IMR-90 (cell line): ENCODE results near the gene MTAP. TPM values are rescaled to one million over a fixed set of nuclear protein-coding genes. Genes with fewer than 3 reads are reported as not detected.

ENCODE experiments used
- ATAC-seq: fragments of 200-7000 bp; cut with Tn5 transposase; 2 replicates; pipeline ENCODE4 v1.9.1; 2020; ENCODE audit warnings: low read depth, mild to moderate bottlenecking, moderate library complexity
- BruUV-seq: library from RNA; stranded (reverse); fragments of 400-500 nt; replicated peaks from 2 replicates; lab custom pipeline; 2021; lab: Mats Ljungman, UMichigan
- CTCF ChIA-PET: fragments of 300-600 bp; formaldehyde crosslinking; extraction: SDS; loops from one replicate; lab custom pipeline; 2021; ENCODE audit warnings: antibody characterized with exemption; lab: Yijun Ruan, JAX
- POLR2A ChIA-PET: fragments of 300-600 bp; sonication (Branson Sonifier 250); formaldehyde crosslinking; loops from one replicate; lab custom pipeline; 2022; ENCODE audit warnings: antibody characterized with exemption; ENCODE audit not compliant: unreplicated experiment; lab: Charles Lee
- DNase-seq: peaks from one replicate; pipeline ENCODE4 v3.0.0; 2013
- H2AFZ ChIP-seq: replicated peaks from 2 replicates; pipeline ENCODE3; 2013; ENCODE audit warnings: low read length, mild to moderate bottlenecking; ENCODE audit not compliant: poor library complexity
- H2AK5ac ChIP-seq: 2 replicates; pipeline ENCODE4 v1.6.1; 2013; ENCODE audit warnings: low read depth, low read length, inconsistent platforms
- H2AK9ac ChIP-seq: replicated peaks from 2 replicates; pipeline ENCODE3; 2013; ENCODE audit warnings: mild to moderate bottlenecking, low read depth, low read length, moderate library complexity; ENCODE audit not compliant: poor library complexity
- H2BK120ac ChIP-seq: 2 replicates; pipeline ENCODE4 v1.6.1; 2013; ENCODE audit warnings: low read depth, low read length, inconsistent platforms
- H2BK15ac ChIP-seq: 3 replicates; pipeline ENCODE4 v1.6.1; 2013; ENCODE audit warnings: low read depth, low read length, inconsistent platforms
- H2BK20ac ChIP-seq: 2 replicates; pipeline ENCODE4 v1.6.1; 2013; ENCODE audit warnings: low read depth, mild to moderate bottlenecking, inconsistent platforms, low read length, moderate library complexity
- H2BK5ac ChIP-seq: 2 replicates; pipeline ENCODE4 v1.6.1; 2013; ENCODE audit warnings: mild to moderate bottlenecking, low read depth, low read length, inconsistent platforms; ENCODE audit not compliant: poor library complexity, severe bottlenecking
- H3K14ac ChIP-seq: replicated peaks from 2 replicates; pipeline ENCODE4 v1.6.1; 2013; ENCODE audit warnings: low read depth, low read length, inconsistent platforms
- H3K18ac ChIP-seq: 2 replicates; pipeline ENCODE4 v1.6.1; 2013; ENCODE audit warnings: low read depth, low read length, control low read depth
- H3K23ac ChIP-seq: 2 replicates; pipeline ENCODE4 v1.6.1; 2013; ENCODE audit warnings: low read depth, low read length, inconsistent platforms
- H3K27ac ChIP-seq: 2 replicates; pipeline ENCODE4 v1.5.1; 2013; ENCODE audit warnings: mild to moderate bottlenecking, control low read depth, low read length; ENCODE audit not compliant: insufficient read depth
- H3K27me3 ChIP-seq: 2 replicates; pipeline ENCODE4 v1.6.1; 2013; ENCODE audit warnings: low read length; ENCODE audit not compliant: control insufficient read depth, insufficient read depth
- H3K36me3 ChIP-seq: 2 replicates; pipeline ENCODE4 v1.6.1; 2013; ENCODE audit warnings: low read length, mixed read lengths; ENCODE audit not compliant: control insufficient read depth, insufficient read depth
- H3K4ac ChIP-seq: 2 replicates; pipeline ENCODE4 v1.6.1; 2013; ENCODE audit warnings: low read depth, low read length, inconsistent platforms
- H3K4me1 ChIP-seq: 2 replicates; pipeline ENCODE4 v1.6.1; 2013; ENCODE audit warnings: low read length, mixed read lengths; ENCODE audit not compliant: control insufficient read depth, insufficient read depth
- H3K4me2 ChIP-seq: 2 replicates; pipeline ENCODE4 v1.6.1; 2013; ENCODE audit warnings: low read depth, mild to moderate bottlenecking, control low read depth, low read length, moderate library complexity
- H3K4me3 ChIP-seq: 2 replicates; pipeline ENCODE4 v1.5.1; 2013; ENCODE audit warnings: low read depth, mild to moderate bottlenecking, control low read depth, low read length, moderate library complexity; ENCODE audit not compliant: insufficient read depth
- H3K56ac ChIP-seq: 2 replicates; pipeline ENCODE4 v1.6.1; 2013; ENCODE audit warnings: low read length, inconsistent platforms; ENCODE audit not compliant: insufficient read depth; ENCODE audit errors: extremely low read depth
- H3K79me1 ChIP-seq, 2 experiments: 2 replicates each; pipeline ENCODE4 v1.6.1; 2013; ENCODE audit warnings: low read length in 2 of 2, inconsistent platforms in 1 of 2, low read depth in 1 of 2
- H3K9ac ChIP-seq: 2 replicates; pipeline ENCODE4 v1.6.1; 2013; ENCODE audit warnings: low read depth, low read length, control low read depth
- H3K9me1 ChIP-seq: 2 replicates; pipeline ENCODE4 v1.6.1; 2013; ENCODE audit warnings: low read length, inconsistent platforms; ENCODE audit not compliant: insufficient read depth
- H3K9me3 ChIP-seq: 2 replicates; pipeline ENCODE4 v1.6.1; 2013; ENCODE audit warnings: low read length; ENCODE audit not compliant: control insufficient read depth, insufficient read depth
- H4K20me1 ChIP-seq: 2 replicates; pipeline ENCODE4 v1.6.1; 2013; ENCODE audit warnings: low read length, inconsistent platforms; ENCODE audit not compliant: insufficient read depth
- H4K5ac ChIP-seq: 2 replicates; pipeline ENCODE4 v1.6.1; 2013; ENCODE audit warnings: mild to moderate bottlenecking, low read depth, low read length, control low read depth
- H4K8ac ChIP-seq, 2 experiments: 2 replicates each; pipeline ENCODE4 v1.6.1; 2013; ENCODE audit warnings: low read depth in 2 of 2, low read length in 2 of 2, control low read depth in 1 of 2, inconsistent platforms in 1 of 2
- H4K91ac ChIP-seq: 2 replicates; pipeline ENCODE4 v1.6.1; 2013; ENCODE audit warnings: low read depth, low read length, inconsistent platforms; ENCODE audit not compliant: insufficient read depth
- CEBPB ChIP-seq: IDR thresholded peaks from 2 replicates; pipeline ENCODE4 v1.6.1; 2012; ENCODE audit warnings: low read depth, low read length, improper control_type of control experiment
- CHD1 ChIP-seq: IDR thresholded peaks from 2 replicates; pipeline ENCODE4 v1.6.1; 2012; ENCODE audit warnings: low read depth, low read length, improper control_type of control experiment
- CTCF ChIP-seq: conservative IDR thresholded peaks from 2 replicates; pipeline ENCODE4 v1.5.1; 2012; ENCODE audit warnings: mild to moderate bottlenecking, low read depth, low read length, improper control_type of control experiment
- FOS ChIP-seq: fragments of 150-350 bp; IDR thresholded peaks from 2 replicates; pipeline ENCODE4 v1.6.1; 2016; ENCODE audit warnings: low read depth, low read length
- MXI1 ChIP-seq: IDR thresholded peaks from 2 replicates; pipeline ENCODE4 v1.6.1; 2012; ENCODE audit warnings: low read depth, mild to moderate bottlenecking, low read length, moderate library complexity, borderline replicate concordance
- RAD21 ChIP-seq: IDR thresholded peaks from 2 replicates; pipeline ENCODE4 v1.6.1; 2012; ENCODE audit warnings: low read length, improper control_type of control experiment
- RCOR1 ChIP-seq: IDR thresholded peaks from 2 replicates; pipeline ENCODE4 v1.6.1; 2012; ENCODE audit warnings: mild to moderate bottlenecking, low read length, improper control_type of control experiment; ENCODE audit not compliant: insufficient replicate concordance
- RFX5 ChIP-seq: IDR thresholded peaks from 2 replicates; pipeline ENCODE4 v1.8.0; 2012; ENCODE audit warnings: low read depth, mild to moderate bottlenecking, low read length, moderate library complexity
- SMC3 ChIP-seq: fragments of 150-350 bp; IDR thresholded peaks from 2 replicates; pipeline ENCODE4 v1.6.1; 2016; ENCODE audit warnings: low read depth, mild to moderate bottlenecking, antibody characterized with exemption, low read length, moderate library complexity
- USF2 ChIP-seq: fragments of 150-350 bp; IDR thresholded peaks from 2 replicates; pipeline ENCODE4 v1.6.1; 2017; ENCODE audit warnings: mild to moderate bottlenecking, antibody characterized with exemption, low read length, low read depth
- WGBS, 2 experiments: methylation state at CpG; one replicate each; pipeline versions ENCODE4 v1.1.5 to v1.1.7; 2013; ENCODE audit warnings: missing lambda C conversion rate in 2 of 2; ENCODE audit not compliant: insufficient read length in 1 of 2; ENCODE audit errors: extremely low coverage in 2 of 2; 5-methylcytosine and 5-hydroxymethylcytosine counted together
- dilution Hi-C: fragments of 300-500 bp; cut with HindIII; formaldehyde crosslinking; loops from one replicate; pipeline ENCODE4 v1.14.3; 2018; ENCODE audit warnings: low sequenced_read_pairs; ENCODE audit not compliant: unreplicated experiment
- in situ Hi-C: fragments of 300-500 bp; cut with MboI; formaldehyde crosslinking; loops from 3 replicates; pipeline ENCODE4 v1.14.3; 2019; ENCODE audit warnings: low sequenced_read_pairs, inconsistent platforms, mixed read lengths
- intact Hi-C: fragments of 100-400 bp; cut with micrococcal nuclease; formaldehyde crosslinking; loops from 2 replicates; pipeline ENCODE4 v1.10.0; 2022
- polyA plus RNA-seq, 3 experiments: library from polyadenylated mRNA; depleted of rRNA; stranded (reverse); fragments of >200 nt; gene quantifications; 2 replicates each; pipeline ENCODE4 v1.2.3, GENCODE V29; 2012; ENCODE audit warnings: low replicate concordance in 1 of 3
- total RNA-seq: library from RNA; depleted of rRNA; stranded (reverse); fragments of >200 nt; gene quantifications from 2 replicates; pipeline ENCODE4 v1.2.3, GENCODE V29; 2012

Gene MTAP
- total and polyA plus RNA-seq, 2 of the 4 experiments (the other 2 are of a cell fraction): 15.7 to 50.9 TPM

GRCh38 chr9:21811914-21812313 is 9.5 kb downstream of the MTAP start:
- Histone ChIP-seq H3K23ac (no peak overlapping the region), H3K27ac (no peak overlapping the region), H3K4me2 (no peak overlapping the region), H2AFZ (no peak overlapping the region), H3K27me3 (no peaks in the 10 kb centered on the region), H3K36me3 (peaks cover 15% of the 10 kb centered on the region), H3K9ac (no peak overlapping the region), H3K4ac (no peak overlapping the region), H2AK9ac (no peak overlapping the region), H3K4me1 (0 out of 2 replicates have a peak, but pooled peaks cover 2% of the 10 kb centered on the region), H2BK15ac (no peak overlapping the region), H3K56ac (no peak overlapping the region), H3K18ac (no peak overlapping the region), H4K5ac (no peak overlapping the region), H3K9me1 (no peaks in the 10 kb centered on the region), H2BK120ac (no peak overlapping the region), H4K8ac (no peak overlapping the region), H4K20me1 (peaks cover 19% of the 10 kb centered on the region), H2BK20ac (no peak overlapping the region), H3K79me1 (peaks cover 31 to 54% of the 10 kb centered on the region in 2 experiments), H3K9me3 (no peaks in the 10 kb centered on the region), H4K91ac (no peak overlapping the region), H2BK5ac (no peak overlapping the region), H3K14ac (no peak overlapping the region), H2AK5ac (no peak overlapping the region), H3K4me3 (no peak overlapping the region)
- POLR2A ChIA-PET: no interaction called here
- BruUV-seq: no TSS peak
- in situ Hi-C loops (loop anchor here (5.0 to 25.0 kb wide), 4 partner anchors 153 to 635 kb away; partner anchors contain the start of gene DMRTA1), dilution Hi-C loops (no loop called here), intact Hi-C loops (loop anchor here (2.0 to 5.0 kb wide), 2 partner anchors 227 to 495 kb away; no protein-coding TSS in a partner anchor)
- 100% methylated on average over 1 of the region's 3 CpGs; no CpG with 5 or more reads in 1 of the 2 experiments for WGBS, 2 experiments
- CTCF ChIA-PET: interaction anchor here (0.5 to 1.5 kb wide), 3 partner anchors 19 to 432 kb away, joined by 3 to 4 read pairs (median 3); partner anchors contain the start of genes CDKN2A and CDKN2B-AS1
- TF ChIP-seq CHD1: no peak
- no peak for TF ChIP-seq RAD21
- no peak for TF ChIP-seq CEBPB
- TF ChIP-seq RCOR1: no peak
- TF ChIP-seq CTCF: no peak
- no peak for TF ChIP-seq USF2
- TF ChIP-seq FOS: no peak
- no peak for TF ChIP-seq RFX5
- TF ChIP-seq SMC3: no peak
- no peak for TF ChIP-seq MXI1
- ATAC-seq (no peak), DNase-seq (no peak)
